H4 (cell line): ENCODE measurements around the gene TOPAZ1. TPM values are rescaled to one million over a fixed set of nuclear protein-coding genes. Genes with fewer than 3 reads are reported as not detected.
"Not testable (repeated sequence)": the region's sequence is repeated elsewhere in the genome, so short reads cannot be mapped to it uniquely, and the experiment has no call there.

ENCODE experiments used
- DNase-seq: peaks from one replicate; pipeline ENCODE4 v3.0.0-alpha.2; 2015; ENCODE audit warnings: low spot score
- total RNA-seq: library from RNA; depleted of rRNA; stranded (reverse); fragments of >200 nt; shearing (Covaris generic); gene quantifications from 2 replicates; pipeline ENCODE4 v1.2.3, GENCODE V29; 2014

Gene TOPAZ1
- total RNA-seq, 1 experiment from 2014 or later: not detected

GRCh38 chr3:44329946-44330345, 88.3 kb downstream of the TOPAZ1 start:
- DNase-seq: no peak

- DNase-seq: no peak
Observed at GRCh38 chr3:44330444-44330843, 88.8 kb downstream of the TOPAZ1 start.

GRCh38 chr3:44334326-44334725, 92.6 kb downstream of the TOPAZ1 start:
- DNase-seq: no peak

GRCh38 chr3:44337248-44337785, 95.6 kb downstream of the TOPAZ1 start:
- DNase-seq: no peak

GRCh38 chr3:44338010-44338827, 96.5 kb downstream of the TOPAZ1 start, which contains the start of gene TCAIM:
Gene TCAIM, plus strand, starts transcription at chr3:44338766. Its CDS starts 16,017 bp downstream, at chr3:44354783.
- peak; percentile 93 for DNase-seq

- DNase-seq: no peak
Observed at GRCh38 chr3:44338828-44339127, 97.1 kb downstream of the TOPAZ1 start.

GRCh38 chr3:44339181-44340057, 97.7 kb downstream of the TOPAZ1 start:
- no peak for DNase-seq

GRCh38 chr3:44340058-44340395, 98.3 kb downstream of the TOPAZ1 start:
- DNase-seq: no peak

- DNase-seq: peak; percentile 53
Observed at GRCh38 chr3:44342176-44342790, 100.6 kb downstream of the TOPAZ1 start.

- no peak for DNase-seq
Observed at GRCh38 chr3:44343421-44343820, 101.7 kb downstream of the TOPAZ1 start.

GRCh38 chr3:44346590-44346989, 104.9 kb downstream of the TOPAZ1 start:
- not testable (repeated sequence) for DNase-seq

- DNase-seq: no peak
Observed at GRCh38 chr3:44348993-44349392, 107.3 kb downstream of the TOPAZ1 start.

GRCh38 chr3:44353355-44353924, 111.8 kb downstream of the TOPAZ1 start:
- DNase-seq: no peak

- peak; percentile 48 for DNase-seq
Observed at GRCh38 chr3:44355362-44356033, 113.8 kb downstream of the TOPAZ1 start.

- DNase-seq: no peak
Observed at GRCh38 chr3:44359146-44359751, 117.6 kb downstream of the TOPAZ1 start.

- no peak for DNase-seq
Observed at GRCh38 chr3:44363591-44363990, 121.9 kb downstream of the TOPAZ1 start.

- DNase-seq: no peak
Observed at GRCh38 chr3:44365952-44366351, 124.3 kb downstream of the TOPAZ1 start.

- DNase-seq: no peak
Observed at GRCh38 chr3:44375450-44375849, 133.8 kb downstream of the TOPAZ1 start.
